Measurements from ENCODE around the gene BFSP2.

Gene BFSP2

DNA sequence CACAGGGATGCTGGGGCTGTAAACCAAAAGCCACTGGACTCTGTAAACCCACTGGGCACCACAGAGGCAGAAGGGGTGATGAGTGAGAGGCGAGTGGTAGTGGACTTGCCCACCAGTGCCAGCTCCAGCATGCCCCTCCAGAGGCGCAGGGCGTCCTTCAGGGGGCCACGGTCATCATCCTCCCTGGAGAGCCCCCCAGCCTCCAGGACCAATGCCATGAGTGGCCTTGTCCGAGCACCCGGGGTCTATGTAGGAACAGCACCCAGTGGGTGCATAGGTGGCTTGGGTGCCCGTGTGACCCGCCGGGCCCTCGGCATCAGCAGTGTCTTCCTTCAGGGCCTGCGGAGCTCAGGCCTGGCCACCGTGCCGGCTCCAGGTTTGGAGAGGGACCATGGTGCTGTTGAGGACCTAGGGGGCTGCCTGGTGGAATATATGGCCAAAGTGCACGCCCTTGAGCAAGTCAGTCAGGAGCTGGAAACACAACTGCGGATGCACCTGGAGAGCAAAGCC lies at the start of gene BFSP2:
BFSP2 (plus strand) TSS at position 51 of the 510 bp plus-strand sequence; CDS start at position 79, 28 bp downstream.
- DNase-seq, result no peak

GRCh38 chr3:133354721-133355120 lies 45.1 kb upstream of the BFSP2 start:
- DNase-seq, result no peak

GRCh38 chr3:133360476-133360875 lies 39.4 kb upstream of the BFSP2 start:
- DNase-seq, result no peak

- no peak for DNase-seq
Measured at GRCh38 chr3:133361011-133361410, 38.8 kb upstream of the BFSP2 start.

DNA sequence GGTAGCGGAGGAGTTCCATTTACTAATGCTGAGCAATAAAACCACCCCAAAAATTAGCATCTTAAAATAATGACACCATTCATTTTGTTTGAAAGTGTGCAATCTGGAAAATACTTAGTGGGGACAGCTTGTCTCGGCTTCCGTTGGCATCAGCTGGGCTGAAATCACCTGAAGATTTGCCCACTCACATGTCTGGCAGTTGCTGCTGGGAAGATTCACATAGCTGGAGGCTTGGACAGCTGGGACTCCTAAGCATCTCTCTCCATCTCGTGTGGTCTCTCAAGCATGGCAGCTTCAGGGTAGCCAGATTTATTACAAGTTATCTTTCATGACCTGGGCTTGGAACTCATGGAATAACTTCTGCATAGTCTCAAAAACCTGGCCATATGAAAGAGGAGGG lies 38.4 kb upstream of the BFSP2 start:
- DNase-seq, result no peak

DNA sequence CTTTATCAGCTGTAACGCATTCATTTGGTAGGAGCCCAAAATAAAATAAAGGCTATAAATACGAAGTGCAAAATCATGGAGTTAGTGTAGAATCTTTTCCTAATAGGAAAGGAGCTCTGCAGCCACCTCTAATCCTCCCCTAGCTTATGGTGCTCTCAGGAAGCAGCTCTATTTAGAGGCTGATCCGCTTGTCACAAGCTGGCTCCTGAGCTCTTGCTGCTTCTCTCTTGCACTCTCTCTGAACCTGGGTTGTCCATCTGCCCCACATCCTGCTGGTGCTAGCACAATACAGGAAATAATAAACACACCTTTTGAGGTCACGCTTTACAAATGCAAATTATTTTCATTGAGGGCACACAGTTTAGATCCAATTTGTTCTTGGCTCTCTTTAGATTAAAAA lies 37.3 kb upstream of the BFSP2 start:
- no peak for DNase-seq

DNA sequence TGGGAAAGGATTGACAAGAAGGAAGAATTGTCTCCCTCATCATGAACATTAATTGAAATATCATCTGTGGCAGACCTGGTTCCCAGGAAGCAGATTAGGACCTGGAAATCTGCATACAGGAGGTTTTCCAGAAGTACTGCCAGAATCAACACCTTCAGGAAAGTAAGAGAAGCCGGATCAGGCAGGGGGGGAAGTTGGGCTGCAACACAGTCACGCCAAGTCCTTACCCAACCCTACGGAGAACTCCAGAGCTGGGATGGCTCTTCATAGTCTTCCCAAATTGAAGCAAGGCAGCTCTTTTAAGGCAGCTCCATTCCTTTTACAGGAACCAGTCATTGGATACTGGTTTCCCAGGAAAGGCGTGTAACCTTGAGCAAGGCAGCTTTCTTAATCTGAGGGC lies 35.2 kb upstream of the BFSP2 start:
- DNase-seq, result no peak

GRCh38 chr3:133366921-133367320 lies 32.9 kb upstream of the BFSP2 start:
- DNase-seq, result no peak

GRCh38 chr3:133367403-133367802 lies 32.5 kb upstream of the BFSP2 start:
- no peak for DNase-seq

DNA sequence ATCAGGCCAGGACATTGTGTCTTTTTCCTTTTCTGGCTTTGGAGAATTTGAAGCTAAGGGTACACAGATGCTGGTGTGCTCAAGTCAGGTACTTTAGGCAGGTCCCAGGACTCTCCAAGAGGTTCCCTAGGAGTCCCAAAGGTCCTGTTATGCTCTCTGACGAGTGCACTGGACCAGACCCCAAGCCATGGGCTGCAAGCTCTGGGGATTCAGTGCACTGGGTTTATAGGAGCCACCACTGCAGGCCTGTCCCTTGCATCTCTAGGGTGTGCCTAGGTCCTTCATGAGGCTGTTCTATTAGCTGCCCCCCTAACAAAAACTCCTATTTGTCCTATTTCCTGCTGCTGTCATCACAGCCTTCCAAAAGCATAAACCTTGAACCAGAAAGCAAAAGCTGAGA lies 31.9 kb upstream of the BFSP2 start:
- no peak for DNase-seq

- DNase-seq, result no peak
Measured at GRCh38 chr3:133368371-133369067, 31.3 kb upstream of the BFSP2 start.

DNA sequence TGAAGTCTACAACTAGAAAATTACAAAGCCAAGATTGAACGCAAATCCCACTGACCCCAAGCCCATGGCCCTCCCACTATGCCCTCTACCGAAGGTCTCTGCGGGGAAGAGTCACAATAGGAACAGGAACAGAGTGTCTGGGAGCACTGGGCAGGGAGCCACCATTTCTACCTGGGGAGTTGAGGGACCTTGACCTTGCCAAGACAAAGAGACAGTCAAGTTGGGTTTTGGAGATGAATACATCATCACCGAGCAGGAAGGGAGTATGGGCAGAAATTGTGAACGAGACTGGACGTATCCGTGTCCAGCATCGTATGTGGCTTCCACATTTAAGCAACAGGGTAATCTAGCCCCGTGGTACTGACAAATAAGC lies 30.8 kb upstream of the BFSP2 start:
- DNase-seq, result no peak

DNA sequence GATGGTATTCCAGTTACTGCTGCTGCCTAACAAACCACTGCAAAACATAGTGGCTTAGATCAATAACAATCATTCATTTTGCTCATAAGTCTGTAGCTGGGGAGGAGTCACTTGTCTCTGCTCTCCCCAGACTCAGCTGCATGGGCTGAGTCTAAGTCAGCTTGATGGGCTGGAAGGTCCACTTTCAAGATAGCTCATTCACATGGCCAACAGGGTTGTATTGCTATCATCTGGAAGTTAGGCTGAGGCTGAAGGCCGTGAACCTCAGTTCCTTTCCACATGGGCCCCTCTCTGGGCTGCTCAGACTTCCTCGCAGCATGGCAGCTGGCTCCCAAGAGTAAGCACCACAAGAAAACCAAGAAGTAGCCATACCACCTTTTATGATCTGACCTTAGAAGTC lies 28.7 kb upstream of the BFSP2 start:
- DNase-seq, result no peak

DNA sequence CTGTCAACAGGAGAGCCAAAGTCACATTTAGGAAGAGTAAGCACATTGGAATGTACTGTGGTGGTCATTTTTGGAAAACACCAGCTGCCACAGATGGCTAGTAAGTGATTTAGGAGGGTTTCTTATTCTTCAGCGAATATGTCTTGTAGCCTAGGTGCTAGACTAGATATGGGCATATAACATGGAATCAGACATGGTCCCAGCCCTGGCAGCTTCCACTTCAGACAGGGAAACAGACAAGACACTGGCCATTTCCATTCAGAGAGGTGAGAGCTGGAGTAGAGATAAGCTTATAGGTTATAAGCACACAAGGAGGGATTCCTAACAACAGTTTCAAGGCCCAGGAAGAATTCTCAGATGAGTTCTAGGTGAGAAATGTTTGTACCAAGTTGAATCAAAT lies 28.2 kb upstream of the BFSP2 start:
- DNase-seq, result no peak

DNA sequence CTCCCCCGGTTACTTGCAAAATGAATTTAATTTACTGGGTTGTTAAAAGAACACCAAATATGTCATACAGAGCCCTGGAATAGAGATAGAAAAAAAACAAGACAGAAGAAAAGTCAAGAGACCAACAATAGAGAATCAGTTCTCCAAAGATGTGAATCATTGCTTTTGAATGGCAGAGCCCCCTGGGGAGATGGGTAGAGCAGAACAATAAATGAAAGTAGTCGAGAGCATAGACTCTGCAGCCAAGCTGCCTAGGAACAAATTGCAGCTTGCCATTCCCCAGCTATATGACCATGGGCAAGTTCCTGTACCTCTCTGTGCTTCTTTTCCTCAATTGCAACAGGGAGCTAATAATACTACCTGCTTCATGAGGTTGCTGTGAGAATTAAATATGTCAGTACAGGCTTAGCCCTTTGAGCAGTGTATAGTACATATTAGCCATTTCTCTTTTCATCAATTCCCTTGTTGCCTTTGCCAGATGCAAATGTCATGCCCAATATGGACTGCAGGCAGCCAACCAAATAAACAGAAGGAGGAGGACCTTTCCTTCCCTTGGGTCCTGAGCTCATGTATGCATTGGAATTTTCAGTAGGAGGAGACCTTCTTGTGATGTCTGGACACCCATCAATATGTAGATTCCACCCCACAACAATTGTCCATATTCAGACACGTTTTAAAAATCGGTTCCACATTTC lies 25.0 kb upstream of the BFSP2 start:
- no peak for DNase-seq

DNA sequence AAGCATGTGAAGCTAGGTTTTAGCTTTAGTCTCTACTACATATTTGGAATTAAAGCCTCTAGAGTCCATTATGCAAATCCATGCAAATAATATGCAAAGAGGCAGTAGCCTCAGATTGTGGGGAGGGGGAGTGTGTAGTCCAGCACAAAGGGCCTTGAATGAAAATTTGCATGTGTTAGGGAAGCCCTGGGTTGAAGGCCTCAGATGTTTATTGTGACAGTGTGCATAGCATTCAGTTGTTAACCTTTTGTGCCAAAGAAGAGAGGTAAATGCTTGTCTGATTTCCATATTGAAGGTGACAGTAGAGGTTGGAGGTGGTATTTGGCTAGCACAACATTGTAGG lies 24.5 kb upstream of the BFSP2 start:
- DNase-seq, result no peak

DNA sequence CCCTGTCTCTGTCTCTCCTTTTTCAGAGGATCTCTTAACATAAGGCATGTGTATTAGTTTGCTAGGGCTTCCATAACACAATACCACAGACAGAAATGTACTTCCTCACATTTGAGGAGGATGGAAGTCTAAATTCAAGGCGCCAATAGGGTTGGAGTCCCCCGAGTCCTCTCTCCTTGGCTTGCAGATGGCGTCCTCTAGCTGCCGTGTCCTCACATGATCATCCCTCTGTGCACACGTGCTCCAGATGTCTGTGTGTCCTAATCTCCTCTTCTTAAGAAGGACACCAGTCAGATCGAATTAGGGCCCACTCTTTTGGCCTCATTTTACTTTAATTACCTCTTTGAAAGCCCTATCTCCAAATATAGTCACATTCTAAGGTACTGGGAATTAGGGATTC lies 23.0 kb upstream of the BFSP2 start:
- no peak for DNase-seq

DNA sequence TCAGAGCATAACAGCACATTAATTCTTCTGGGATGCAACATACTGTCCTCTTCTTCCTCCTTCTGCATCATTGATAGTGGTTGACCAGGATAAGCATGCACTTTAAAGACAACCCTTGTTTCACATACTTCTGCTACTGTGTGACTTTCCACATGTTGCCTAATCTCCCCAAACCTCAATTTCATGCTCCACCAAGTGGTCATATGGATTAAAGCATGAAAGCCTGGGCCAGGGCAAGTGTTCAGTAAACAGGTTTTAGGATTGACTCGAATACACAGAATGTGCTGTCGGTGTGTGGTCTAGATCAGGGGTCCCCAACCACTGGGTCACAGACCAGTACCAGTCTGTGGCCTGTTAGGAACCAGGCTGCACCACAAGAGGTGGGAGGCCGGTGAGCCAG lies 22.5 kb upstream of the BFSP2 start:
- no peak for DNase-seq

- DNase-seq, result no peak
Measured at GRCh38 chr3:133379926-133380325, 19.9 kb upstream of the BFSP2 start.

DNA sequence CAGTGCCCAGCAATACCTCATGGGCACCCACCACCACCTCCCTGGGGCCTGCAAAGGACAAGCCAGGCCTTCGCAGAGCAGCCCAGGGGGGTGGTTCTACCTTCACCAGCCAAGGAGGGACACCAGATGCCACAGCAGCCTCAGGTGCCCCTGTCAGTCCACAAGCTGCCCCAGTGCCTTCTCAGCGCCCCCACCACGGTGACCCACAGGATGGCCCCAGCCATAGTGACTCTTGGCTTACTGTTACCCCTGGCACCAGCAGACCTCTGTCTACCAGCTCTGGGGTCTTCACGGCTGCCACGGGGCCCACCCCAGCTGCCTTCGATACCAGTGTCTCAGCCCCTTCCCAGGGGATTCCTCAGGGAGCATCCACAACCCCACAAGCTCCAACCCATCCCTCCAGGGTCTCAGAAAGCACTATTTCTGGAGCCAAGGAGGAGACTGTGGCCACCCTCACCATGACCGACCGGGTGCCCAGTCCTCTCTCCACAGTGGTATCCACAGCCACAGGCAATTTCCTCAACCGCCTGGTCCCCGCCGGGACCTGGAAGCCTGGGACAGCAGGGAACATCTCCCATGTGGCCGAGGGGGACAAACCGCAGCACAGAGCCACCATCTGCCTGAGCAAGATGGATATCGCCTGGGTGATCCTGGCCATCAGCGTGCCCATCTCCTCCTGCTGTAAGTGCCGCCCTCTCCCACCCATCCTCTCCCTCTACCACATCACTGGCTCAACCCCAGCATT lies 19.2 kb upstream of the BFSP2 start:
- no peak for DNase-seq

DNA sequence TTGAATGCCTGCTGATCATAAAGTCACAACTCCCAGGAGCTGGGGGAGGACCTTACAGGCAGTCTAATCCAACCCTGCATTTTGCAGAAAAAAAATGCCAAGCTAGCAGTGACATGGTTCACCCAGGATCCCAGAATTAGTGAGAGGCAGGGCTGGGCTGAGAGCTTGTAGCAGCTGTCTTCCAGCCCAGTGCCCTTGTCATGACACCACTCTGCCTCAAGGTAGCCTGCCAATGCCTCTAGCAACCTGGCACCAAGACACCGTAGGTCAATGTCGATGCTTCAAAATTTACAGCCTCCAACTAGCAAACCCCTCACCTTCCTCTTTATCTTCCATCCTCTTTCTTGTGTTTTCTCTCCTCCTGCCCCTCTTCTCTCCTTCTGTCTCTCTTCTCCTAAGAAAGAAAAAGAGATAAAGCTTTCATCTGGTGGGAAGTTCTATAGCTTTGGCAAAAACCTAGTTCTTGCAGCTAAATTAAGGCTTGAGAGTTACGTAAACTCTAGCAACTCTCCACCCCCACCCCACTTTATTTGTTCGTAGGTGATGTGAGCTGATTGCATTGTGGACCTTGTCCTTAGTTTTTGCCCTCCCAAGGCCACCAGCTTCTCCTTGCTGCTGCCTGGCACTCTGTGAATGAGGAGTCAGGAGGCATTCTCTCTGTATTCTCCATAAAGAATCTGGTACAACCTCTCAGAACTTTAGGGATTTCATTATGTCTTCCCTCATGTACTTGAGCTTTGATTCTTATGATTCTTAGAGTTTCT lies 18.3 kb upstream of the BFSP2 start:
- no peak for DNase-seq

- no peak for DNase-seq
Measured at GRCh38 chr3:133383175-133383574, 16.7 kb upstream of the BFSP2 start.

GRCh38 chr3:133383741-133384140 lies 16.1 kb upstream of the BFSP2 start:
- no peak for DNase-seq
